Neural progenitor cell (in vitro differentiated cells): ENCODE results near the gene MAP4K5. TPM values are rescaled to one million over a fixed set of nuclear protein-coding genes. Genes with fewer than 3 reads are reported as not detected.
A peak's percentile ranks its signal among the peaks of the same experiment; 100 is the strongest.

Experiments
- DNase-seq: peaks from one replicate; pipeline ENCODE4 v3.0.0-alpha.2; 2016; ENCODE audit warnings: low spot score
- H2AFZ ChIP-seq: fragments of 200-600 bp; sonication (generic); replicated peaks from 2 replicates; pipeline ENCODE4 v1.6.1; 2016; ENCODE audit warnings: antibody characterized with exemption
- H3F3A ChIP-seq: fragments of 200-600 bp; sonication (generic); 2 replicates; pipeline ENCODE4 v1.6.1; 2016; ENCODE audit warnings: antibody characterized with exemption, low read depth
- H3K27ac ChIP-seq: fragments of 200-600 bp; sonication (generic); 2 replicates; pipeline ENCODE4 v1.5.1; 2016; ENCODE audit warnings: mild to moderate bottlenecking
- H3K27me3 ChIP-seq: fragments of 200-600 bp; sonication (generic); 2 replicates; pipeline ENCODE4 v1.6.1; 2016; ENCODE audit warnings: mild to moderate bottlenecking, moderate library complexity
- H3K36me3 ChIP-seq: fragments of 200-600 bp; sonication (generic); 2 replicates; pipeline ENCODE4 v1.5.1; 2016
- H3K4me1 ChIP-seq: fragments of 200-600 bp; sonication (generic); 2 replicates; pipeline ENCODE4 v1.6.1; 2016; ENCODE audit warnings: mixed run types
- H3K4me2 ChIP-seq: fragments of 200-600 bp; sonication (generic); 2 replicates; pipeline ENCODE4 v1.6.1; 2016
- H3K4me3 ChIP-seq: fragments of 200-600 bp; sonication (generic); 2 replicates; pipeline ENCODE4 v1.5.1; 2016
- H3K79me2 ChIP-seq: fragments of 200-600 bp; sonication (generic); 2 replicates; pipeline ENCODE4 v1.6.1; 2016; ENCODE audit warnings: low read depth
- H3K9ac ChIP-seq: fragments of 200-600 bp; sonication (generic); 2 replicates; pipeline ENCODE4 v1.6.1; 2016
- H3K9me3 ChIP-seq: fragments of 200-600 bp; sonication (generic); 2 replicates; pipeline ENCODE4 v1.5.1; 2016; ENCODE audit warnings: low read depth
- H4K20me1 ChIP-seq: fragments of 200-600 bp; sonication (generic); 2 replicates; pipeline ENCODE4 v1.6.1; 2016; ENCODE audit warnings: low read depth
- H3K27ac Mint-ChIP-seq: 3 replicates; pipeline ENCODE4 v1.8.0; 2021; ENCODE audit warnings: mixed read lengths
- H3K27me3 Mint-ChIP-seq: 2 replicates; pipeline ENCODE4 v1.8.0; 2022; ENCODE audit warnings: low read depth, mild to moderate bottlenecking, inconsistent platforms, moderate library complexity, mixed read lengths; ENCODE audit not compliant: insufficient read depth
- H3K36me3 Mint-ChIP-seq: 3 replicates; pipeline ENCODE4 v1.8.0; 2021; ENCODE audit warnings: mixed read lengths
- H3K4me1 Mint-ChIP-seq: 3 replicates; pipeline ENCODE4 v1.8.0; 2021; ENCODE audit warnings: mixed read lengths
- H3K4me3 Mint-ChIP-seq: 3 replicates; pipeline ENCODE4 v1.8.0; 2021; ENCODE audit warnings: mild to moderate bottlenecking, moderate library complexity, mixed read lengths
- H3K9me3 Mint-ChIP-seq: 3 replicates; pipeline ENCODE4 v1.8.0; 2020; ENCODE audit warnings: mixed read lengths
- EZH2 ChIP-seq: fragments of 200-600 bp; sonication (generic); IDR thresholded peaks from 2 replicates; pipeline ENCODE4 v1.6.1; 2017; ENCODE audit warnings: antibody characterized with exemption, mild to moderate bottlenecking, moderate library complexity
- EZH2phosphoT487 ChIP-seq: fragments of 200-600 bp; sonication (generic); IDR thresholded peaks from 2 replicates; pipeline ENCODE4 v1.6.1; 2017; ENCODE audit warnings: antibody characterized with exemption
- total RNA-seq: library from RNA; depleted of rRNA; stranded (reverse); fragments of >200 nt; gene quantifications from 2 replicates; pipeline ENCODE4 v1.2.3, GENCODE V29; 2015; ENCODE audit warnings: low replicate concordance
- TF ChIP-seq, protein P1 (sequence below): fragments of 200-600 bp; sonication (generic); IDR thresholded peaks from 2 replicates; pipeline ENCODE4 v1.5.1; 2017; ENCODE audit warnings: antibody characterized with exemption, mild to moderate bottlenecking

MAP4K5 gene
- 114 and 122 TPM in 2 replicates for total RNA-seq

DNA sequence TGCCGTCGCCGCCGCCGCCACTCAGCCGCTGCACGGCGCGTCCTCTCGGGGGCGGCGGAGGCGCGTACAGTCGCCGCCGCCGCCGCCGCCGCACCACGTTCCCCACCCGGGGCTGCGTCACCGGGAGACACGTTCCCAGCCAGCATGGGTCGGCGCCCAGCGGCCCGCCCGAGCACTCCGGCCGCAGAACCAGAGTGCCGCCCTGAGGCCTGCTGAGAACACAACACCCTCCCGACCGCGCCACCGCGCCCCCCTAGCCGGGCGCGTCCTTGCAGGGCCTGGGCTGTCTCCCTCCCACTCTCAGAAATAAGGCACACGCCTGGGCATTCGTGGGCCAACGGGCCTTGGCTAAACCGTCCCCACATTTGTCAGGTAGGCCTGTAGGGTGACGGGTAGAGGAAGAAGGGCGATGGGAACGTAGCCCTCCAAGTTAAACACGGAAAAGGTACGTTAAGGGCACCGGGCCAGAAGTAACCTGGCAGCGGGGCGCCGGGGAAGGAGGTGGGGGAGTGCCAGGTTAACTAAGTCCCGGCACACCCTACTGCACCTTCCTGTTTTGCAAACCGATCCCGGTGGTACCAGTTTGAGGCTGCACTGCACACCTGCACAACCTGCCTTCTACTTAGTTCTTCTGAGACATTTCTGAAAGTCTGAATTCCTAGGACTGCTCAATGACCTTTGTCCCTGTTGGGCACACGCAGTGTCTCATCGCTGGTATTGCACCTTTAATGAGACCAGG, at the start of gene MAP4K5:
Gene MAP4K5, minus strand, starts transcription at position 68 of the 739 bp plus-strand sequence. CDS start 520 bp downstream, outside the sequence.
- Histone ChIP-seq H3K36me3 (no peaks in the 10 kb centered on the region), H2AFZ (peak within 1 kb of the TSS; percentile 96), H3K27ac (peak within 1 kb of the TSS; percentile 86), H3K27me3 (peaks cover 10% of the 10 kb centered on the region), H3K9me3 (no peaks in the 10 kb centered on the region), H3F3A (peaks cover 6% of the 10 kb centered on the region), H3K79me2 (peaks cover 46% of the 10 kb centered on the region), H3K4me3 (peak within 1 kb of the TSS; percentile 91), H3K4me1 (peaks cover 19% of the 10 kb centered on the region), H3K4me2 (peak within 1 kb of the TSS; percentile 91), H3K9ac (peak within 1 kb of the TSS; percentile 90), H4K20me1 (peaks cover 37% of the 10 kb centered on the region)
- H3K9me3 Mint-ChIP-seq = peaks cover 14% of the 10 kb centered on the region
- H3K4me1 Mint-ChIP-seq = peaks cover 26% of the 10 kb centered on the region
- peak within 1 kb of the TSS; percentile 97 for H3K4me3 Mint-ChIP-seq
- peak; percentile 94 for DNase-seq
- H3K27me3 Mint-ChIP-seq = peaks cover 9% of the 10 kb centered on the region
- TF ChIP-seq, protein P1, sequence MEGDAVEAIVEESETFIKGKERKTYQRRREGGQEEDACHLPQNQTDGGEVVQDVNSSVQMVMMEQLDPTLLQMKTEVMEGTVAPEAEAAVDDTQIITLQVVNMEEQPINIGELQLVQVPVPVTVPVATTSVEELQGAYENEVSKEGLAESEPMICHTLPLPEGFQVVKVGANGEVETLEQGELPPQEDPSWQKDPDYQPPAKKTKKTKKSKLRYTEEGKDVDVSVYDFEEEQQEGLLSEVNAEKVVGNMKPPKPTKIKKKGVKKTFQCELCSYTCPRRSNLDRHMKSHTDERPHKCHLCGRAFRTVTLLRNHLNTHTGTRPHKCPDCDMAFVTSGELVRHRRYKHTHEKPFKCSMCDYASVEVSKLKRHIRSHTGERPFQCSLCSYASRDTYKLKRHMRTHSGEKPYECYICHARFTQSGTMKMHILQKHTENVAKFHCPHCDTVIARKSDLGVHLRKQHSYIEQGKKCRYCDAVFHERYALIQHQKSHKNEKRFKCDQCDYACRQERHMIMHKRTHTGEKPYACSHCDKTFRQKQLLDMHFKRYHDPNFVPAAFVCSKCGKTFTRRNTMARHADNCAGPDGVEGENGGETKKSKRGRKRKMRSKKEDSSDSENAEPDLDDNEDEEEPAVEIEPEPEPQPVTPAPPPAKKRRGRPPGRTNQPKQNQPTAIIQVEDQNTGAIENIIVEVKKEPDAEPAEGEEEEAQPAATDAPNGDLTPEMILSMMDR = peak; percentile 77
- TF ChIP-seq EZH2phosphoT487 = no peak
- H3K36me3 Mint-ChIP-seq = peaks cover 10% of the 10 kb centered on the region
- H3K27ac Mint-ChIP-seq = peak within 1 kb of the TSS; percentile 98

DNA sequence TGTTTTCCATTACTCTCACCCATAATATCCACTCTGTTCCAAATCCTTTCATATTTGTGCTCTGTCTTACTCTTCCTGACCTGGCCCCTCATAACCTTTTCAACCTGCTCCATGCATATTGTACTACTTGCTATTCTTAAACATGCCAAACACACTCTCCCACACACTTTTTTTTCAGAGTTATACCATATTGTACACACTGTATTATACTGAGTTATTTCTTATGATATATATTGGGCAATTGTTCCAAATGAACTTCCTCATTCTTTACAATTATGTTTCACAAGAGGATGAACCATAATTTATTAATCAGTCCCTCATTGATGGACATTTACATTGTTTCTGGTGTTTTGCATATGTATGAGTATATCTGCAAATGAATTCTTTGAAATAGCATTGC, 46.1 kb upstream of the MAP4K5 start:
- peaks cover 3% of the 10 kb centered on the region for H3F3A ChIP-seq
- H3K4me2 ChIP-seq = no peak overlapping the region
- no peaks in the 10 kb centered on the region for H3K79me2 ChIP-seq
- H3K9ac ChIP-seq = no peak overlapping the region
- no peak overlapping the region for H3K4me3 ChIP-seq
- Mint-ChIP-seq H3K36me3 (peaks cover 1% of the 10 kb centered on the region), H3K27ac (no peak overlapping the region), H3K4me1 (no peaks in the 10 kb centered on the region), H3K27me3 (peaks cover 2% of the 10 kb centered on the region), H3K4me3 (no peak overlapping the region), H3K9me3 (peaks cover 2% of the 10 kb centered on the region)
- DNase-seq = no peak
- H3K27me3 ChIP-seq = no peaks in the 10 kb centered on the region
- H3K9me3 ChIP-seq = no peaks in the 10 kb centered on the region
- no peak overlapping the region for H3K27ac ChIP-seq
- TF ChIP-seq, protein P1 = no peak
- TF ChIP-seq EZH2 (no peak), EZH2phosphoT487 (no peak)
- H2AFZ ChIP-seq = no peak overlapping the region
- H3K36me3 ChIP-seq = no peaks in the 10 kb centered on the region
- H4K20me1 ChIP-seq = no peaks in the 10 kb centered on the region
- no peaks in the 10 kb centered on the region for H3K4me1 ChIP-seq

DNA sequence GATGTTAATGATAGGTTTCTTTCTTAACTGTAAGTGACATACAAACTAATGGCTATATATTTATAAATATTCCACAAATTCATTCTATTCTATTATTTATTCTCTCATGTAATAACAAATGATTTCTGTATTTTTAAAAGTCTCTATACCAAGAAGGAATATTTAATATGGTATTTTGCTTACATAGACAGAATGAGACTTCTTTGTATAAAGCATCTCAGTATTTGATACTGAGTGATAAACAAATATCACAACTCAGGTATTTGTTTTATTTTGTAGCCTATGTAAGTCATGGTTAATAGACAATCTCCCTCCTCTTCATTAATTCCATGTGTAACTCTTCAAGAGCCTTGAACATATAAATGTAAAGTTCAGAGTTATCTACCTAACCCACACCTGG, 45.6 kb upstream of the MAP4K5 start:
- Histone ChIP-seq H3K4me2 (no peak overlapping the region), H3K79me2 (no peaks in the 10 kb centered on the region), H2AFZ (no peak overlapping the region), H3K4me3 (no peak overlapping the region), H3K9ac (no peak overlapping the region), H3K27ac (no peak overlapping the region), H3K27me3 (no peaks in the 10 kb centered on the region), H3K9me3 (no peaks in the 10 kb centered on the region), H3K36me3 (no peaks in the 10 kb centered on the region), H4K20me1 (no peaks in the 10 kb centered on the region), H3F3A (peaks cover 3% of the 10 kb centered on the region), H3K4me1 (no peaks in the 10 kb centered on the region)
- peaks cover 2% of the 10 kb centered on the region for H3K9me3 Mint-ChIP-seq
- no peak for DNase-seq
- TF ChIP-seq, protein P1 = no peak
- TF ChIP-seq EZH2phosphoT487 (no peak), EZH2 (no peak)
- peaks cover 2% of the 10 kb centered on the region for H3K27me3 Mint-ChIP-seq
- H3K4me3 Mint-ChIP-seq = no peak overlapping the region
- H3K27ac Mint-ChIP-seq = no peak overlapping the region
- H3K36me3 Mint-ChIP-seq = peaks cover 1% of the 10 kb centered on the region
- no peaks in the 10 kb centered on the region for H3K4me1 Mint-ChIP-seq
